A673 (cell line): ENCODE measurements around the gene CERS6.

Source experiments
- EZH2 ChIP-seq: fragments of 200-600 bp; sonication (generic); IDR thresholded peaks from 2 replicates; pipeline ENCODE4 v1.6.1; 2017; ENCODE audit warnings: borderline replicate concordance, low read depth, mild to moderate bottlenecking, mixed read lengths, antibody characterized with exemption, low read length; ENCODE audit not compliant: poor library complexity, severe bottlenecking
- TF ChIP-seq, protein P1 (sequence below): fragments of 300-800, 200-600 bp; sonication (generic); conservative IDR thresholded peaks from 2 replicates; pipeline ENCODE4 v1.5.1; 2017; ENCODE audit warnings: low read depth, mild to moderate bottlenecking, antibody characterized with exemption, low read length, moderate library complexity, mixed read lengths

DNA sequence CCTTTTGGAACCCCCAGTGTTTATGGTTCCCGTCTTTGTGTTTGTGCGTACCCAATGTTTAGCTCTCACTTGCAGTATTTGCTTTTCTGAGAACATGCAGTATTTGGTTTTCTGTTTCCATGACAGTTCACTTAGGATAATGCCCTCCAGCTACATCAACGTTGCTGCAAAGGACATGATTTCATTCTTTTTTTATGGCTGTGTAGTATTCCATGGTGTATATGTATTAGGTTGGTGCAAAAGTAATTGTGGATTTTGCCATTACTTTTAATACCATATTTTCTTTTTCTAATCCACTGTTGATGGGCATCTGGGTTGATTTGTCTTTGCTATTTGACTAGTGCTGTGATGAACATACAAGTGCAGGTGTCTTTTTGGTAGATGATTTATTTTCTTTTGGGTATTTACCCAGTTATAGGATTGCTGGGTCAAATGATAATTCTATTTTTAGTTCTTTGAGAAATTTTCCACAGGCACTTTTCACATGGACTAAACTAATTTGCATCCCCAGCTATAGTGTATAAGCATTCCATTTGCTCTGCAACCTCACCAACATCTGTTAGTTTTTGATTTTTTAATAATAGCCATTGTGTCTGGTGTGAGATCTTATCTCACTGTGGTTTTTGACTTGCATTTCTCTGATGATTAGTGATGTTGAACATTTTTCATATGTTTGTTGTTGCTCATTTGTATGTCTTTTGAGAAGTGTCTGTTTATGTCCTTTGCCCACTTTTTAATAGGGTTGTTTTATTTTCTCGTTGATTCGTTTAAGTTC, 63.6 kb downstream of the CERS6 start:
- TF ChIP-seq, protein P1, sequence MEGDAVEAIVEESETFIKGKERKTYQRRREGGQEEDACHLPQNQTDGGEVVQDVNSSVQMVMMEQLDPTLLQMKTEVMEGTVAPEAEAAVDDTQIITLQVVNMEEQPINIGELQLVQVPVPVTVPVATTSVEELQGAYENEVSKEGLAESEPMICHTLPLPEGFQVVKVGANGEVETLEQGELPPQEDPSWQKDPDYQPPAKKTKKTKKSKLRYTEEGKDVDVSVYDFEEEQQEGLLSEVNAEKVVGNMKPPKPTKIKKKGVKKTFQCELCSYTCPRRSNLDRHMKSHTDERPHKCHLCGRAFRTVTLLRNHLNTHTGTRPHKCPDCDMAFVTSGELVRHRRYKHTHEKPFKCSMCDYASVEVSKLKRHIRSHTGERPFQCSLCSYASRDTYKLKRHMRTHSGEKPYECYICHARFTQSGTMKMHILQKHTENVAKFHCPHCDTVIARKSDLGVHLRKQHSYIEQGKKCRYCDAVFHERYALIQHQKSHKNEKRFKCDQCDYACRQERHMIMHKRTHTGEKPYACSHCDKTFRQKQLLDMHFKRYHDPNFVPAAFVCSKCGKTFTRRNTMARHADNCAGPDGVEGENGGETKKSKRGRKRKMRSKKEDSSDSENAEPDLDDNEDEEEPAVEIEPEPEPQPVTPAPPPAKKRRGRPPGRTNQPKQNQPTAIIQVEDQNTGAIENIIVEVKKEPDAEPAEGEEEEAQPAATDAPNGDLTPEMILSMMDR, result no peak
- no peak for TF ChIP-seq EZH2
